ENCODE data around the gene VMP1. TPM values are rescaled to one million over a fixed set of nuclear protein-coding genes. Genes with fewer than 3 reads are reported as not detected.
"Not testable (repeated sequence)": the region's sequence is repeated elsewhere in the genome, so short reads cannot be mapped to it uniquely, and the experiment has no call there.

Gene VMP1
- polyA plus RNA-seq, 3 donors from 2014 or later: 61.5 to 81.4 (median 66.7) TPM

- Mint-ChIP-seq H3K4me3 (no peak overlapping the region), H3K36me3 (peaks cover 13 to 26% (median 23%) of the 10 kb centered on the region in 3 donors), H3K27ac (peak overlapping the region; percentile 16 to 79 (median 34))
These were observed 72.1 kb downstream of the VMP1 start for GRCh38 chr17:59779521-59779920.

GRCh38 chr17:59780548-59780947 lies 73.1 kb downstream of the VMP1 start:
- H3K4me3 Mint-ChIP-seq; H3K9me3 Mint-ChIP-seq; DNase-seq; H3K27me3 Mint-ChIP-seq (ENCODE audit: low read depth in 3 of 3): not testable (repeated sequence)
- Mint-ChIP-seq H3K36me3 (peaks cover 9 to 22% (median 21%) of the 10 kb centered on the region in 3 donors), H3K4me1 (peaks cover 15 to 18% of the 10 kb centered on the region in 2 donors), H3K27ac (peak overlapping the region in 3 of 6 donors; percentile 4 to 66 (median 28))

More at GRCh38 chr17:59779521-59779920, 72.1 kb downstream of the VMP1 start:
- Mint-ChIP-seq H3K27me3 (ENCODE audit: low read depth in 3 of 3) (peaks cover 0 to 2% (median 2%) of the 10 kb centered on the region in 3 donors), H3K9me3 (no peaks in the 10 kb centered on the region), H3K4me1 (peaks cover 13 to 14% of the 10 kb centered on the region in 2 donors)
- no peak for DNase-seq

- no peak for DNase-seq
- H3K27me3 Mint-ChIP-seq (ENCODE audit: low read depth in 3 of 3): peaks cover 0 to 7% (median 2%) of the 10 kb centered on the region in 3 donors
- peak overlapping the region; percentile 50 to 94 (median 86) for H3K27ac Mint-ChIP-seq
- no peaks in the 10 kb centered on the region for H3K9me3 Mint-ChIP-seq
- H3K4me1 Mint-ChIP-seq: peaks cover 34 to 35% of the 10 kb centered on the region in 2 donors
- peak overlapping the region in 2 of 5 donors; percentile 1 to 20 for H3K4me3 Mint-ChIP-seq
- peaks cover 0 to 6% (median 5%) of the 10 kb centered on the region in 3 donors for H3K36me3 Mint-ChIP-seq
These were observed 76.0 kb downstream of the VMP1 start for GRCh38 chr17:59783221-59784047.

- H3K4me1 Mint-ChIP-seq: peaks cover 34 to 35% of the 10 kb centered on the region in 2 donors
- H3K4me3 Mint-ChIP-seq: peak overlapping the region in 1 of 5 donors; percentile 35
- H3K36me3 Mint-ChIP-seq: no peaks in the 10 kb centered on the region
- peaks cover 0 to 7% (median 2%) of the 10 kb centered on the region in 3 donors for H3K27me3 Mint-ChIP-seq (ENCODE audit: low read depth in 3 of 3)
- DNase-seq: no peak
- H3K27ac Mint-ChIP-seq: peak overlapping the region; percentile 29 to 95 (median 69)
- H3K9me3 Mint-ChIP-seq: no peaks in the 10 kb centered on the region
These were observed 77.8 kb downstream of the VMP1 start for GRCh38 chr17:59785091-59785799.

GRCh38 chr17:59786213-59786535 lies 78.7 kb downstream of the VMP1 start:
- no peaks in the 10 kb centered on the region for H3K9me3 Mint-ChIP-seq
- no peak for DNase-seq
- H3K27me3 Mint-ChIP-seq (ENCODE audit: low read depth in 3 of 3): peaks cover 0 to 7% (median 2%) of the 10 kb centered on the region in 3 donors
- peak overlapping the region; percentile 94 to 99 (median 96) for H3K27ac Mint-ChIP-seq
- H3K4me1 Mint-ChIP-seq: peaks cover 34 to 35% of the 10 kb centered on the region in 2 donors
- peak overlapping the region; percentile 72 to 95 (median 81) for H3K4me3 Mint-ChIP-seq
- no peaks in the 10 kb centered on the region for H3K36me3 Mint-ChIP-seq

GRCh38 chr17:59786536-59787319 lies 79.3 kb downstream of the VMP1 start:
- Mint-ChIP-seq H3K4me1 (peaks cover 34 to 35% of the 10 kb centered on the region in 2 donors), H3K36me3 (peaks cover 0 to 2% (median 2%) of the 10 kb centered on the region in 3 donors), H3K27me3 (ENCODE audit: low read depth in 3 of 3) (peaks cover 0 to 7% (median 2%) of the 10 kb centered on the region in 3 donors), H3K27ac (peak overlapping the region; percentile 94 to 99 (median 96)), H3K9me3 (no peaks in the 10 kb centered on the region), H3K4me3 (peak overlapping the region; percentile 72 to 95 (median 81))
- DNase-seq: peak; percentile 80 to 83 (median 82)

- not testable (repeated sequence) for H3K9me3 Mint-ChIP-seq; H3K4me3 Mint-ChIP-seq; H3K27me3 Mint-ChIP-seq (ENCODE audit: low read depth in 3 of 3); DNase-seq
- Mint-ChIP-seq H3K4me1 (peaks cover 19 to 22% of the 10 kb centered on the region in 2 donors), H3K36me3 (peaks cover 0 to 13% (median 9%) of the 10 kb centered on the region in 3 donors), H3K27ac (peak overlapping the region in 3 of 6 donors; percentile 65 to 74 (median 71))
These were observed 82.4 kb downstream of the VMP1 start for GRCh38 chr17:59789849-59790248.

- H3K4me3 Mint-ChIP-seq; H3K9me3 Mint-ChIP-seq; H3K27me3 Mint-ChIP-seq (ENCODE audit: low read depth in 3 of 3); DNase-seq: not testable (repeated sequence)
- Mint-ChIP-seq H3K4me1 (peaks cover 17 to 19% of the 10 kb centered on the region in 2 donors), H3K27ac (peak overlapping the region in 1 of 6 donors; percentile 65), H3K36me3 (peaks cover 0 to 13% (median 9%) of the 10 kb centered on the region in 3 donors)
These were observed 83.0 kb downstream of the VMP1 start for GRCh38 chr17:59790418-59790817.

- peaks cover 1 to 14% (median 11%) of the 10 kb centered on the region in 3 donors for H3K36me3 Mint-ChIP-seq
- H3K27ac Mint-ChIP-seq: peak overlapping the region in 2 of 6 donors; percentile 62 to 65
- no peak for DNase-seq
- H3K4me1 Mint-ChIP-seq: peaks cover 16% of the 10 kb centered on the region in 2 donors
- peaks cover 0 to 5% (median 0%) of the 10 kb centered on the region in 3 donors for H3K27me3 Mint-ChIP-seq (ENCODE audit: low read depth in 3 of 3)
- no peaks in the 10 kb centered on the region for H3K9me3 Mint-ChIP-seq
- H3K4me3 Mint-ChIP-seq: no peak overlapping the region
These were observed 83.5 kb downstream of the VMP1 start for GRCh38 chr17:59790910-59791309.

- Mint-ChIP-seq H3K4me3 (no peak overlapping the region), H3K4me1 (peaks cover 7% of the 10 kb centered on the region in 2 donors), H3K27me3 (ENCODE audit: low read depth in 3 of 3) (no peaks in the 10 kb centered on the region), H3K27ac (peak overlapping the region in 1 of 6 donors; percentile 69), H3K9me3 (no peaks in the 10 kb centered on the region), H3K36me3 (peaks cover 6 to 17% (median 15%) of the 10 kb centered on the region in 3 donors)
- no peak for DNase-seq
These were observed 84.4 kb downstream of the VMP1 start for GRCh38 chr17:59791603-59792457.

- H3K27ac Mint-ChIP-seq; H3K4me1 Mint-ChIP-seq; H3K4me3 Mint-ChIP-seq; H3K9me3 Mint-ChIP-seq; DNase-seq; H3K27me3 Mint-ChIP-seq (ENCODE audit: low read depth in 3 of 3): not testable (repeated sequence)
- peaks cover 6 to 17% (median 15%) of the 10 kb centered on the region in 3 donors for H3K36me3 Mint-ChIP-seq
These were observed 85.0 kb downstream of the VMP1 start for GRCh38 chr17:59792458-59792823.

- no peaks in the 10 kb centered on the region for H3K27me3 Mint-ChIP-seq (ENCODE audit: low read depth in 3 of 3)
- DNase-seq: no peak
- peaks cover 6 to 17% (median 15%) of the 10 kb centered on the region in 3 donors for H3K36me3 Mint-ChIP-seq
- H3K4me3 Mint-ChIP-seq: no peak overlapping the region
- no peaks in the 10 kb centered on the region for H3K9me3 Mint-ChIP-seq
- no peak overlapping the region for H3K27ac Mint-ChIP-seq
- peaks cover 7 to 12% of the 10 kb centered on the region in 2 donors for H3K4me1 Mint-ChIP-seq
These were observed 85.8 kb downstream of the VMP1 start for GRCh38 chr17:59793205-59793604.

All from immature natural killer cell (primary cell).